GM10266 (cell line): ENCODE measurements around the gene SLC46A2.

ENCODE experiments used
- DNase-seq: peaks from one replicate; pipeline ENCODE4 v3.0.0; 2012; ENCODE audit errors: extremely low spot score
- CTCF ChIP-seq: IDR thresholded peaks from 2 replicates; pipeline ENCODE4 v1.5.1; 2012; ENCODE audit warnings: mild to moderate bottlenecking, low read depth; ENCODE audit not compliant: control insufficient read depth, insufficient read depth; ENCODE audit errors: missing control alignments

Gene SLC46A2

GRCh38 chr9:112854657-112855056 lies 36.0 kb downstream of the SLC46A2 start:
- DNase-seq: no peak

GRCh38 chr9:112853882-112854585 lies 36.6 kb downstream of the SLC46A2 start:
- TF ChIP-seq CTCF: no peak
- DNase-seq: no peak

More at GRCh38 chr9:112854657-112855056, 36.0 kb downstream of the SLC46A2 start:
- no peak for TF ChIP-seq CTCF

- DNase-seq: no peak
- TF ChIP-seq CTCF: no peak
Measured at GRCh38 chr9:112852741-112853504, 37.8 kb downstream of the SLC46A2 start.

- DNase-seq: no peak
- no peak for TF ChIP-seq CTCF
Measured at GRCh38 chr9:112850840-112851239, 39.8 kb downstream of the SLC46A2 start.

GRCh38 chr9:112849363-112849922 lies 41.2 kb downstream of the SLC46A2 start:
- no peak for DNase-seq
- no peak for TF ChIP-seq CTCF

- no peak for DNase-seq
- no peak for TF ChIP-seq CTCF
Measured at GRCh38 chr9:112848316-112849151, 42.1 kb downstream of the SLC46A2 start.
